Thymus (tissue), 11 donors: ENCODE measurements around the gene CPNE2. TPM values are rescaled to one million over a fixed set of nuclear protein-coding genes. Genes with fewer than 3 reads are reported as not detected.
A peak's percentile ranks its signal among the peaks of the same experiment; 100 is the strongest.
"Not testable (repeated sequence)": the region's sequence is repeated elsewhere in the genome, so short reads cannot be mapped to it uniquely, and the experiment has no call there.

Experiments
- DNase-seq, 9 donors: peaks; one replicate each; pipeline ENCODE4 v3.0.0-alpha.2; 2013; ENCODE audit warnings: low spot score in 9 of 9, low read depth in 6 of 9, missing footprints in 1 of 9
- H3K27ac ChIP-seq, 2 donors: one replicate each; pipeline ENCODE4 v1.5.1; 2013; ENCODE audit warnings: control low read depth in 1 of 2, low read depth in 1 of 2, low read length in 1 of 2, mild to moderate bottlenecking in 1 of 2, moderate library complexity in 1 of 2
- H3K27me3 ChIP-seq, 2 donors: one replicate each; pipeline ENCODE4 v1.5.1; 2013; ENCODE audit warnings: low read length in 1 of 2; ENCODE audit not compliant: control insufficient read depth in 2 of 2, insufficient read depth in 1 of 2
- H3K36me3 ChIP-seq, 2 donors: one replicate each; pipeline ENCODE4 v1.5.1; 2013; ENCODE audit warnings: low read length in 1 of 2, mild to moderate bottlenecking in 1 of 2, moderate library complexity in 1 of 2; ENCODE audit not compliant: control insufficient read depth in 2 of 2, insufficient read depth in 2 of 2
- H3K4me1 ChIP-seq, 2 donors: one replicate each; pipeline ENCODE4 v1.5.1; 2013; ENCODE audit warnings: low read length in 2 of 2; ENCODE audit not compliant: control insufficient read depth in 2 of 2, insufficient read depth in 2 of 2
- H3K4me3 ChIP-seq, 2 donors: one replicate each; pipeline ENCODE4 v1.5.1; 2013; ENCODE audit warnings: low read length in 2 of 2, control low read depth in 1 of 2, mild to moderate bottlenecking in 1 of 2
- H3K9me3 ChIP-seq, 2 donors: one replicate each; pipeline ENCODE4 v1.5.1; 2013; ENCODE audit warnings: low read length in 1 of 2, mild to moderate bottlenecking in 1 of 2; ENCODE audit not compliant: control insufficient read depth in 2 of 2, insufficient read depth in 1 of 2
- WGBS: extraction: QIAGEN DNeasy Blood & Tissue Kit; methylation state at CpG from one replicate; pipeline ENCODE4 v1.1.7; 2013; 5-methylcytosine and 5-hydroxymethylcytosine counted together
- polyA plus RNA-seq: library from polyadenylated mRNA; stranded (reverse); fragments of 200-250 nt; gene quantifications from one replicate; pipeline ENCODE4 v1.2.3, GENCODE V29; 2013
- total RNA-seq: library from RNA; stranded (reverse); fragments of 120-200 nt; gene quantifications from one replicate; pipeline ENCODE4 v1.2.4, GENCODE V29; 2013
- donor health status: healthy.

The CPNE2 gene
- total and polyA plus RNA-seq, 2 donors = 6.5 to 27.5 TPM

DNA sequence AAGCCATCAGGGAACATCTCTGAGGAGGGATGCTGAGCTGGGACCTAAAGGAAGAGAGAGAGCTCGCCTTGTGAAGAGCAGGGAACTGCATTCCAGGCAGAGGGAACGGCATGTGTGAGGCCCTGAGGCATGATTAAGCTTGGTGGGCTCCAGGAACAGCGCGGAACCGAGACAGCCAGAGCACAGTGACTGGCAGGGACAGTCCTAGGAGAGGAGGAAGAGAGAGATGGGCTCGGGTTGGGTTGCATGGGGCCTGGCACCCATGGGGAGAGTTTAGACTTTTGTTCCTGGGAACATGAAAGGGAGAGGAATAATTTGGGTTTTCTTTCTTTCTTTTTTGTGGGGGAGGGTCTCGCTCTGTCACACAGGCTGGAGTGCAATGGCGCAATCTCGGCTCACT lies 39.2 kb upstream of the CPNE2 start:
- no peaks in the 10 kb centered on the region for H3K4me1 ChIP-seq
- no peak overlapping the region for H3K27ac ChIP-seq
- WGBS = 92% methylated on average over 9 of the region's 9 CpGs
- H3K27me3 ChIP-seq = no peaks in the 10 kb centered on the region
- DNase-seq = no peak
- H3K9me3 ChIP-seq = no peaks in the 10 kb centered on the region
- H3K4me3 ChIP-seq = no peak overlapping the region
- H3K36me3 ChIP-seq = peaks cover 10 to 11% of the 10 kb centered on the region in 2 donors

DNA sequence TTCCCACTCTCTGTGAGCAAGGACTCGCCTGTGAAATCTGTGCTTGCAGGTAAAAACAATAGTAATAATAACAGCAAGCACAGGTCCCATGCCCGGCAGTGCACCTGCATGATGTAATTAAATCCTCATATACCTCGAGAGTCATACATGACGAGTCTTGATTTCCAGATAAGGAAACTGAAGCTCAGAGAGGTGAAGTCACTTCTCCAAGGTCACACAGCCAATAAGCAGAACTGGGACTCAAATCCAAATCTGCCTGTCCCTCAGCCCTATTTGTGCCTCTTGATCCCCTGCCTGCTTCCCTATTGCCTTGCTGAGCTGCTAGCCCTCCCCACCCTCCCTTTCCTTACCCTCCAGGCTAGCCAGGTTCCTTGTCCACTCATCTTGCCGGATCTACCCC lies 38.0 kb upstream of the CPNE2 start:
- no peaks in the 10 kb centered on the region for H3K9me3 ChIP-seq
- H3K4me1 ChIP-seq = no peaks in the 10 kb centered on the region
- DNase-seq = no peak
- no peaks in the 10 kb centered on the region for H3K27me3 ChIP-seq
- no peak overlapping the region for H3K27ac ChIP-seq
- H3K36me3 ChIP-seq = peaks cover 13 to 16% of the 10 kb centered on the region in 2 donors
- H3K4me3 ChIP-seq = no peak overlapping the region
- 95% methylated on average over 5 of the region's 5 CpGs for WGBS

DNA sequence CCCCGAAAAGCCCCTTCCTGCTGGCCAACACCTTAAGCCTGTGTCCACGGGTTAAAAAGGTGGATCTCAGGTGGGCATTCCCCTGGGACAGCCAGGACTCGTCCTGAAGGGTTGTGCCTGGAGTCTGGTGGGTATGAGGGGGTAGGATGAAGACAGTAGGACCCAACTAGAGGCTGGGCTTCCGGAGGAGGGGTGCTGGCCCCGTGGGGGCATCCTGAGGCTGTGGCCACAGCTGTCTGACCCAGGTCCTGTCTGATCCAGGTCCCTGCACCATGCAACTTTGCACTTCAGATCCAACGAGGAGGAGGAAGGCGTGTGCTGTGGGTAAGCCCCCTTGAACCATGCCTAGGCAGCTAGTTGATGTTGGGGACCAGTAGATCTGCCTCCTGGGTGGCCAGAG lies 37.6 kb upstream of the CPNE2 start:
- 93% methylated on average over 7 of the region's 7 CpGs for WGBS
- peaks cover 16% of the 10 kb centered on the region in 2 donors for H3K36me3 ChIP-seq
- H3K27me3 ChIP-seq = no peaks in the 10 kb centered on the region
- H3K4me1 ChIP-seq = no peaks in the 10 kb centered on the region
- no peak for DNase-seq
- H3K27ac ChIP-seq = no peak overlapping the region
- H3K9me3 ChIP-seq = no peaks in the 10 kb centered on the region
- H3K4me3 ChIP-seq = no peak overlapping the region

DNA sequence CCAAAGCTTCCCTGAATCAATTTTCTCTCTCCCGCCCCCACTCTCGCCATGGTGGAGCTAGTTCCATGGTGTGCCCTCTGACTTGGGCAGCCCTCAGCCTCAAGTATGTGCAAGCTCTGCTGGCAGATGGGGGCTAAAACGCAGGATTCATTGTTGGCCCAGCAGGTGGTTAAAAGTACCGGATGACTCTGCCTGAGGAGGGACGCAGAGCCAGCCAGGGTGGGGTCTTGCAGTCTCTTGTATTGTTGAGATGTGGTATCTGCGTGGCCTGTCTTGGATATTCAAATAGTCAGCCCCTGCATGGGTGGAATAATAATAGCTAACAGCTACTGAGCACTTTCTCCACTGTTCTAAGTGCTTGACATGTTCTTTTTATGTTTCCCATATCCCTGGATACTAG lies 36.7 kb upstream of the CPNE2 start:
- Histone ChIP-seq H3K4me1 (no peaks in the 10 kb centered on the region), H3K27me3 (no peaks in the 10 kb centered on the region), H3K9me3 (no peaks in the 10 kb centered on the region), H3K36me3 (peaks cover 13 to 16% of the 10 kb centered on the region in 2 donors), H3K27ac (no peak overlapping the region), H3K4me3 (no peak overlapping the region)
- no peak for DNase-seq
- WGBS = 95% methylated on average over 6 of the region's 6 CpGs

DNA sequence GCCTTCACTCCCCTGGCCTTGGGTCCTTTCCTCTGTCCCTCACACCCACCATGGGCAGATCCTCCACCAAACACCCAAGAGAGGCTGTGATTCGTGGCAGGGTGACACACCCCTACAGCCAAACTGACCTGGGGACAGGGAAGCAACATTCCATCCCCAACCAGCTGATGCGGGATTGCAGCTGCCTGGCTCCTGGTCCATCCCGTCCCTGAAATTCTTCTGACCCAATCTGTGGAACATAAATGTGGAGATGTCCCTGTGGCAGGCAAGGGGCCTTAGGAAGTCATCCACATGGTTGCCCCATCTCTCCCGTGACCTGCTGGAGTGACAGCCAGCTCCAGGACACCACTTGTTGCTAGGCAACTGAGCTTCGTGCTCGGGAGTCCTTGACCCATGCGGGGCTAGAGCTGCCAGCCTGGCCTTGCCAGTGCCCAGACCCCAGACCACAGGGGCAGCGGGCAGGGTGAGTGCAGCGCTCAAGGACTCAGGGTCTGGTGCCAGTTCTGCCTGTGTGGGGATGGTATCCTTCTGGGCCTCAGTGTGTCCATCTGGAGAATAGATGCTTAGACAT lies 34.0 kb upstream of the CPNE2 start:
- H3K9me3 ChIP-seq = no peaks in the 10 kb centered on the region
- no peak overlapping the region for H3K27ac ChIP-seq
- DNase-seq = no peak
- H3K36me3 ChIP-seq = peaks cover 19% of the 10 kb centered on the region in 2 donors
- WGBS = 92% methylated on average over 9 of the region's 9 CpGs
- no peaks in the 10 kb centered on the region for H3K4me1 ChIP-seq
- no peaks in the 10 kb centered on the region for H3K27me3 ChIP-seq
- H3K4me3 ChIP-seq = no peak overlapping the region

DNA sequence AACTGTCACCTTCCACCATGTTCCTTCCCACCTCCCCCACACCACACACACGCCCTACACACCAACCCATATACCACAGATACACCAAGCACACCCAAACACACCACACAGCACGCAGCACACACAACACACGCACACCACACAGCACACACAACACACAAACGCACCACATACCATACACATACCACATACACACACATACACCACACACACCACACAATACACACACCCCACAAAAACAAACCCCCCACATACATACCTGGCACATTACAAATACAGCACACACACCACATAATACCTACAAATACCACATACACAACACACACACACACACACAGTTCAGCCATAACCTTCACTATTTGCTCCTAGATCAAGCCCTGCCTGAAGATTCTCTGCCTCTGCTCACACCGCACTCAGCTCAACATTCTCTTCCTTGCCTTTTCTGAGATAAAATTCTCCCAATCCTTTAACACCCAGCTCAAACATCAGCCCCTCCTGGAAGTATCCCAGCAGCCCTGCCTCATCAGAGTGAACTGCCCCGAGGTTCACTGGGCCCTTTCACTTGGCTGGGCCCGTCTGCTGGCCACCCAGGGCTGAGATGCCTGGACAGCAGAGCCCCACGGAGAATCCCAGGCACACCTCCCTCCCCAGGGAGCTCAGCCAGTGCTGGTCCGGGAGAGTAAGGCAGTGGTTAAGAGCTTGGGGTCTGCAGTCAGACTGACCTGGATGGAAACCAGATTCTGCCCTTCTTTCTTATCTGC lies 31.9 kb upstream of the CPNE2 start:
- no peaks in the 10 kb centered on the region for H3K9me3 ChIP-seq
- no peak overlapping the region for H3K4me3 ChIP-seq
- H3K4me1 ChIP-seq = no peaks in the 10 kb centered on the region
- peaks cover 17% of the 10 kb centered on the region in 2 donors for H3K36me3 ChIP-seq
- no peak overlapping the region for H3K27ac ChIP-seq
- no peak for DNase-seq
- 90% methylated on average over 9 of the region's 9 CpGs for WGBS
- H3K27me3 ChIP-seq = no peaks in the 10 kb centered on the region

DNA sequence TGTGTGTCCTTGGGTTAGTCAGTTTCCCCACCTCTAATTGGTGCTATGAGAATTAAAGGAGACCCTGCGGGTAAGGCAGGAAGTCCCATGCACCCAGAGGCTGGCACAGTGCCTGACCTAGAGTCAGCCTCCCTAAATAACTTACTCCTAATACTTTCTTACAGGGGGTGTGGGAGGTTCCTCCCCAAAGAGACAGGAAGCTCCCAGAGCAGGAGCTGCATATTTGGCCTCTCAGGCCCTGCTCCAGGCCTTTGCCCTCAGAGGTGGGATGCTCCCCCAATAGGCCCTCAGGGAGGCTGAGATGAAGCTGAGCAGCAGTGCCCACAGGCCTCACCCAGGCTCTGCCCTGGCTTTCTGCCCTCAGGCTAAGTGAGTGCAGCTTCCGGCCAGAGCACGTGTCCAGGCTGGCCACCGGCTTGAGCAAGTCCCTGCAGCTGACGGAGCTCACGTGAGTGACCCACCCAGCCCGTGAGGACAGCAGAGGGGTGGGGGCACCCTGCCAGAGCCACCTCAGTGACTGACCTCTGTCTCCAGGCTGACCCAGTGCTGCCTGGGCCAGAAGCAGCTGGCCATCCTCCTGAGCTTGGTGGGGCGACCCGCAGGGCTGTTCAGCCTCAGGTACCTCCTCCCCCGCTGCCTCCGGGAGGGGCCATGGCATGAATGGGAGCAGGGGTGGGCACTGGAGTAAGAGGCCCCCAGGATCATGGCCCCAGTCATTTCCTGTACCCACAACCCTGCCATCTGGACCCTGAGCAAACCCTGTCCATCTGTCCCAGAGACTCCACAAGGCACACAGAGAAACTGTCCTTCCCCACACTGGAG lies 31.1 kb upstream of the CPNE2 start:
- WGBS = 91% methylated on average over 11 of the region's 11 CpGs
- H3K4me3 ChIP-seq = no peak overlapping the region
- H3K27ac ChIP-seq = peak overlapping the region in 1 of 2 donors; percentile 36
- no peaks in the 10 kb centered on the region for H3K27me3 ChIP-seq
- no peak for DNase-seq
- no peaks in the 10 kb centered on the region for H3K4me1 ChIP-seq
- peaks cover 12 to 14% of the 10 kb centered on the region in 2 donors for H3K36me3 ChIP-seq
- H3K9me3 ChIP-seq = no peaks in the 10 kb centered on the region

DNA sequence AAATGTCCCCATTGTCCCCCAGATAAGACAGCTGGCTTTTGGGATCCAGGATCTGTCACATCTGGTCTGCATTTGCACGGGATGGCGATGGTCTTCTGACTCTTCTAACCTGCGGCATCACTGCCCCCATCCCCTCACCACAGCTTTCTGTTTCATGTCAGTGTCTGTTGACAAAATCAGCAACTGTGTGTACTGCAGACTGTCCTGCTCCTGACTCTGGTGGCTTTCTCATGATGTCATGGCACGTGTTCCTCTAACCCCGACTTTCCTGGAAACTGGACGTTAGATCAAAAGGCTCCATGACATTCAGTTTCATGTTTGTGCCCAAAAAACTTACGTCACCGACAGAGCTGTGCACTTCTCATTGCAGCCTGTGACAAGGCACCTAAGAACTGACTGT lies 30.1 kb upstream of the CPNE2 start:
- Histone ChIP-seq H3K4me1 (no peaks in the 10 kb centered on the region), H3K36me3 (peaks cover 17% of the 10 kb centered on the region in 2 donors), H3K9me3 (no peaks in the 10 kb centered on the region), H3K27me3 (no peaks in the 10 kb centered on the region), H3K4me3 (no peak overlapping the region), H3K27ac (no peak overlapping the region)
- no peak for DNase-seq
- 95% methylated on average over 8 of the region's 8 CpGs for WGBS

DNA sequence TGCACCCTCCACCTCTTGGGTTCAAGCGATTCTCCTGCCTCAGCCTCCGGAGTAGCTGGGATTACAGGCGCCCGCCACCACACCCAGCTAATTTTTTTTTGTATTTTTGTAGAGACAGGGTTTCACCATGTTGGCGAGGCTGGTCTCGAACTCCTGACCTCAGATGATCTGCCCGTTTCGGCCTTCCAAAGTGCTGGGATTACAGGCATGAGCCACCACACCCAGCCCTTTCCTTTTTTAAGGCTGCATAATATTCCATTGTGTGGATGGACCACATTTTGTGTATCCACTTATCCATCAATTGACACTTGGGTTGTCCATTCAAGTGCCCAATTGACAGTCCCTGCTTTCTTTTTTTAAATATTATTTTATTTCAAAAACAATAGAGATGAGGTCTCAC lies 29.2 kb upstream of the CPNE2 start:
- peaks cover 14% of the 10 kb centered on the region in 2 donors for H3K36me3 ChIP-seq
- not testable (repeated sequence) for H3K4me1 ChIP-seq, H3K9me3 ChIP-seq, H3K4me3 ChIP-seq, H3K27me3 ChIP-seq, DNase-seq, H3K27ac ChIP-seq
- WGBS = 93% methylated on average over 8 of the region's 8 CpGs
